Mucosa of descending colon (tissue), 3 donors: ENCODE measurements around the gene AMBRA1. TPM values are rescaled to one million over a fixed set of nuclear protein-coding genes. Genes with fewer than 3 reads are reported as not detected.
A peak's percentile ranks its signal among the peaks of the same experiment; 100 is the strongest.

ENCODE experiments used
- ATAC-seq: fragments of 200-7000 bp; cut with Tn5 transposase; one replicate; pipeline ENCODE4 v1.9.1; 2020; ENCODE audit warnings: mild to moderate bottlenecking, moderate library complexity
- DNase-seq, 3 donors: peaks; one replicate each; pipeline ENCODE4 v3.0.0-alpha.2; 2020
- H3K36me3 ChIP-seq: fragments of 200-600 bp; one replicate; pipeline ENCODE4 v1.8.0; 2021; ENCODE audit warnings: low read depth, mild to moderate bottlenecking
- H3K4me1 ChIP-seq: fragments of 200-600 bp; one replicate; pipeline ENCODE4 v1.8.0; 2021; ENCODE audit warnings: low read depth, mild to moderate bottlenecking
- H3K4me3 ChIP-seq: fragments of 200-600 bp; one replicate; pipeline ENCODE4 v1.8.0; 2021; ENCODE audit warnings: mild to moderate bottlenecking
- H3K9me3 ChIP-seq: fragments of 200-600 bp; one replicate; pipeline ENCODE4 v1.8.0; 2021; ENCODE audit warnings: mild to moderate bottlenecking
- intact Hi-C, 2 donors: fragments of 100-400 bp; cut with DNase I in 1 of 2; cut with micrococcal nuclease in 1 of 2; formaldehyde crosslinking; loops; one replicate each; pipeline versions ENCODE4 v1.11.0 to v1.11.1; 2022; cut with DNase I, micrococcal nuclease
- total RNA-seq, 3 donors: library from RNA; stranded (reverse); fragmentation: NEBNext Ultra II Directional in 2 of 3; extraction: Animal tissue kit (Norgen Biotek cat#: 25700) in 2 of 3; gene quantifications; one replicate each; pipeline versions ENCODE4 v1.2.1 to v1.2.4, GENCODE V29; 2021 to 2023
- TF ChIP-seq, protein P1 (sequence below): fragments of 200-600 bp; IDR thresholded peaks from one replicate; pipeline ENCODE4 v1.8.0; 2022; ENCODE audit warnings: antibody characterized with exemption, mild to moderate bottlenecking
- donor health status: DM: no; HTN: no; CAD: no; lungs with moderate emphysema.
- donor health status: DM: no; HTN: no; CAD: no.
- donor health status: DM: no; HTN: yes; CAD: no.

AMBRA1 gene
- total RNA-seq, 3 donors from 2014 or later, result 42.0 to 46.7 (median 45.2) TPM

DNA sequence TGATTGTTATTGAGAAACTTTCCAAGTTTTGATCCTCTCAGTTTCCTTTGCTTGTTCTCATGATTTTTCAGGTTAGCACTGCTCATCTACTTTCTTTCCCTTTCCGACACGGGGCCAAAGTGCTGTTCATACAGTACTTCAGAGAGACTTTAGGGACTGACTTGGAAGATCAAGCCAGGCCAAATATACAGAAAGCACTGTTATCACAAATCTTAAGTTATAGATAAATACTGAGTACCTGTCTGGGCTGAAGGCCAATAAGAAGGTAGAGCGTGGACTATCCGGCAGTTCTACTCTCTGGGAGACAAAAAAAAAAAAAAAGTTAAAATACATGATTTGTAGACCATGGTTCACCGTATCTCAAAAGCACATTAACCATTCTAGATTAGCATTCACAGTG is 46.2 kb downstream of the AMBRA1 start:
- intact Hi-C loops, result no loop called here
- Histone ChIP-seq H3K4me3 (no peak overlapping the region), H3K36me3 (no peaks in the 10 kb centered on the region), H3K9me3 (no peaks in the 10 kb centered on the region), H3K4me1 (peaks cover under 1% of the 10 kb centered on the region)
- DNase-seq (no peak), ATAC-seq (no peak)
- TF ChIP-seq, protein P1, sequence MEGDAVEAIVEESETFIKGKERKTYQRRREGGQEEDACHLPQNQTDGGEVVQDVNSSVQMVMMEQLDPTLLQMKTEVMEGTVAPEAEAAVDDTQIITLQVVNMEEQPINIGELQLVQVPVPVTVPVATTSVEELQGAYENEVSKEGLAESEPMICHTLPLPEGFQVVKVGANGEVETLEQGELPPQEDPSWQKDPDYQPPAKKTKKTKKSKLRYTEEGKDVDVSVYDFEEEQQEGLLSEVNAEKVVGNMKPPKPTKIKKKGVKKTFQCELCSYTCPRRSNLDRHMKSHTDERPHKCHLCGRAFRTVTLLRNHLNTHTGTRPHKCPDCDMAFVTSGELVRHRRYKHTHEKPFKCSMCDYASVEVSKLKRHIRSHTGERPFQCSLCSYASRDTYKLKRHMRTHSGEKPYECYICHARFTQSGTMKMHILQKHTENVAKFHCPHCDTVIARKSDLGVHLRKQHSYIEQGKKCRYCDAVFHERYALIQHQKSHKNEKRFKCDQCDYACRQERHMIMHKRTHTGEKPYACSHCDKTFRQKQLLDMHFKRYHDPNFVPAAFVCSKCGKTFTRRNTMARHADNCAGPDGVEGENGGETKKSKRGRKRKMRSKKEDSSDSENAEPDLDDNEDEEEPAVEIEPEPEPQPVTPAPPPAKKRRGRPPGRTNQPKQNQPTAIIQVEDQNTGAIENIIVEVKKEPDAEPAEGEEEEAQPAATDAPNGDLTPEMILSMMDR, result no peak

DNA sequence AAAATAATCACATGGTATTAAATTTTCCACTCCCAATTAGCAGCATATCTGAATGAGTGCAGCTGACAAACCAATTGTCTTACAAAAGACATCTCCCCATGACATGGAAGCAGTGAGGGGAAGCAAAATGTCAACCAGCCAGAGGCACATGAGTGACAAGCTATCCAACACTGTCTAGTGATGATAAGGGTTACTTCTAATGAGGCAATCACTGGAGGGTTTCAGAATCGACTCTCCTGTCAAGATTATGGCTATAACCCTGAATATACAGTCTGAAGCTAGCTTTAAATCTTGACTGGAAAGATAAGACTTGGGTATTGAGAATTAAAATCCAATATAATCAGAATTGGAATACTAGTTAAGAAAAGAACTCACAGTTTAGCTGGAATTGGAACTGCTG is 50.3 kb downstream of the AMBRA1 start:
- Histone ChIP-seq H3K4me1 (peaks cover 6% of the 10 kb centered on the region), H3K4me3 (no peak overlapping the region), H3K9me3 (no peaks in the 10 kb centered on the region), H3K36me3 (no peaks in the 10 kb centered on the region)
- DNase-seq (no peak), ATAC-seq (no peak)
- intact Hi-C loops, result loop anchor here in 1 of 2 donors (5.0 kb wide), 1 partner anchor 74 kb away; the partner anchor contains the start of genes ATG13 and HARBI1
- TF ChIP-seq, protein P1, result no peak

DNA sequence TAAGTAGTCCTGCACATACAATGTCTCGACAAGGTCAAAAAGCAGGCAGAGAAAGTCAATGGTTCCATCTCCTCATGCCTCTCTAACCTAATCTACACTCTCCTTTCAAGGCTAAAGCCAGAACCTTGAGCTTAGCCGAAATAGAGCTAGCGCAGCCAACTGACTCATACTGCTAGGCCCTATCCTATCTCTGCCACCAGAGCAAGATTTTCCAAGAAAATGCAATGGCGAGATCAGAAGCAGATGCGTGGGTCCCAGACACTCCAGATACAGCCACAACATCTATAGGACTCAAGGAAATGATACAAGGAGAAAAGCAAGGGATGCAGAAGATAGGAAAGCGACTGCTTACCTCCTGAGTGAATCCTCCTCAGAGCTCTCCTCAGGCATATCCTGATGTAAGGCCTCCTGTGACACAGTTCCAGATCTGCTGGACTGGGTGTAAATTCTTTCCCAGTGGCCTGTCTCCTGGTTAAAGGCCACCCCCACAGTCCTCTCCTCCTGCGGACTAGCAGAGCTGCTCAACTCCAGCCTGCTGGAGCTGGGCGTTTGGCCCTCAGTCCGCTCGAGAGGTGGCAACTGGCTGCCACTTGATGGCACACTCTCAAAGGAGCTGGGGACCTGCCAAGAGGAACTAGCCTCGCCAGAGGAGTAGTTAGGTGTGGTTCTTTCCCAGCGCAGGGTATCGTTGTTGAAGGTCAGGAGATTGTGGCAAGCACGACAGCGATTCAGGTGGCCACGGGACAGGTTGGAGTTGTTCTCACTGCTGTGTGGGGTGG is 52.0 kb downstream of the AMBRA1 start:
- Histone ChIP-seq H3K4me1 (peaks cover 6% of the 10 kb centered on the region), H3K4me3 (no peak overlapping the region), H3K9me3 (no peaks in the 10 kb centered on the region), H3K36me3 (no peaks in the 10 kb centered on the region)
- ATAC-seq (peak; percentile 99), DNase-seq (peak; percentile 83 to 93 (median 85))
- TF ChIP-seq, protein P1, result peak; percentile 9
- intact Hi-C loops, result loop anchor here in 1 of 2 donors (5.0 kb wide), 1 partner anchor 76 kb away; the partner anchor contains the start of genes ATG13 and HARBI1

DNA sequence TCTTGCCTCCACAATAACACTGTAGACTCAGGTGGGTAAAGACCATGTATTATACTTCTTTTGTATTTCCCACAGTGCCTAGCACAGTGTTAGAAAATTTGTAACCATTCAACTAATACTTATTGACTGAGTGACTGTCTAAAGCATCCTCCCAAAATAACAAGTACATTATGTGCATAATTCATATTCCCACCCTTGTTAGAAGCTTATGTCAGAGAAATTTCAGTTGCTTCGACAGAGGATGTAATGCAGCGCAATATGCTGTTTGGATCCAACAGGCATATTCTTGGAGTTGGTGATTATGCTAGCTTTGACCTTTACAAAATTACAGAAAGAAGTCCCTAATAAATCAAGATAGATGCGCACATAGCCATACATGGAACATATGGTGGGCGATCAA is 53.0 kb downstream of the AMBRA1 start:
- no peak for DNase-seq
- intact Hi-C loops, result loop anchor here in 1 of 2 donors (5.0 kb wide), 1 partner anchor 76 kb away; the partner anchor contains the start of genes ATG13 and HARBI1
- H3K4me3 ChIP-seq, result no peak overlapping the region
- no peaks in the 10 kb centered on the region for H3K9me3 ChIP-seq
- TF ChIP-seq, protein P1, result no peak
- H3K4me1 ChIP-seq, result peaks cover 6% of the 10 kb centered on the region
- no peak for ATAC-seq
- no peaks in the 10 kb centered on the region for H3K36me3 ChIP-seq

DNA sequence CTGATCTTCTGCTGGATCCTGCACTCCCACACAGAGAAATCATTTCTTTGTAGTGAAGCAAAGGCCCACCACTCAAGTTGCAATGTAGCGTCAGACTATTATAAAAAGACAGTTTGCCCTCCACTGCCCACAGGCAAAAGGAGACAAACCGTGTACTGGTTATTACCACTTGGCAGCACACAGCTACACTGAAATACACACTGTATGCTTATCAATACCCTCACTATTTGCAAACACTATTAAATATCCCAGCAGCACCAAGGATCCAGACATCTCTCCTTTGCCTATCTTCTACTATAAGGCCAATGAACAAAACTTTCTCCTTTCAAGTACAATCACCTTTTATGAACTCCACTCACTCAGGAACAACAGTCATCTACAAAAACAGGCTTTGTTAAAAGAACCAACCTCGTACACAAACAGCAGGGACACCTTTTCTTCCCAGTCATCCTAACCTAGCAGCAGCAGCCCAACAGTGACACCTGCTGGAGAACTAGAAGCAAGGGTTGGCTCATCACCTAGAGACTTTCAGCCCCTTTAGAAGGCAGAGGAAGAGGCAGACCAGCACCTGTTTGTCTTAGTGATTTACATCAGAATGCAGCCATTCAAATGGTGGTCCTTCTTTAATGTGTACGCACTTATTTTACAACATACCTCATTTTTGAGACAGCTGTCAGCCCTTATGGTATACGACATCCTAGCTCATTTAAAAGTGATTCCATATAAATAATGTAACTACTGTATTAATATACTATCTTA is 56.1 kb downstream of the AMBRA1 start:
- Histone ChIP-seq H3K4me3 (no peak overlapping the region), H3K4me1 (peaks cover 6% of the 10 kb centered on the region), H3K9me3 (no peaks in the 10 kb centered on the region), H3K36me3 (no peaks in the 10 kb centered on the region)
- DNase-seq, result peak in 2 of 3 donors; percentile 67 to 69
- intact Hi-C loops, result loop anchor here in 1 of 2 donors (5.0 kb wide), 1 partner anchor 145 kb away; the partner anchor contains the start of gene CHRM4
- ATAC-seq, result peak; percentile 77
- TF ChIP-seq, protein P1, result peak; percentile 74
